Measurements from ENCODE around the gene PARP12. TPM values are rescaled to one million over a fixed set of nuclear protein-coding genes. Genes with fewer than 3 reads are reported as not detected.
"Not testable (repeated sequence)": the region's sequence is repeated elsewhere in the genome, so short reads cannot be mapped to it uniquely, and the experiment has no call there.

Gene PARP12, protein sequence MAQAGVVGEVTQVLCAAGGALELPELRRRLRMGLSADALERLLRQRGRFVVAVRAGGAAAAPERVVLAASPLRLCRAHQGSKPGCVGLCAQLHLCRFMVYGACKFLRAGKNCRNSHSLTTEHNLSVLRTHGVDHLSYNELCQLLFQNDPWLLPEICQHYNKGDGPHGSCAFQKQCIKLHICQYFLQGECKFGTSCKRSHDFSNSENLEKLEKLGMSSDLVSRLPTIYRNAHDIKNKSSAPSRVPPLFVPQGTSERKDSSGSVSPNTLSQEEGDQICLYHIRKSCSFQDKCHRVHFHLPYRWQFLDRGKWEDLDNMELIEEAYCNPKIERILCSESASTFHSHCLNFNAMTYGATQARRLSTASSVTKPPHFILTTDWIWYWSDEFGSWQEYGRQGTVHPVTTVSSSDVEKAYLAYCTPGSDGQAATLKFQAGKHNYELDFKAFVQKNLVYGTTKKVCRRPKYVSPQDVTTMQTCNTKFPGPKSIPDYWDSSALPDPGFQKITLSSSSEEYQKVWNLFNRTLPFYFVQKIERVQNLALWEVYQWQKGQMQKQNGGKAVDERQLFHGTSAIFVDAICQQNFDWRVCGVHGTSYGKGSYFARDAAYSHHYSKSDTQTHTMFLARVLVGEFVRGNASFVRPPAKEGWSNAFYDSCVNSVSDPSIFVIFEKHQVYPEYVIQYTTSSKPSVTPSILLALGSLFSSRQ
- total RNA-seq = 100 to 1,000 TPM; 104 to 215 TPM

GRCh38 chr7:140062528-140063299 lies at the start of gene PARP12:
PARP12 (minus strand) TSS chr7:140062951; CDS start chr7:140062847, 104 bp downstream.
- CTCF ChIA-PET = interaction anchor here (1.1 to 1.3 kb wide), 2 partner anchors 8 to 242 kb away, joined by 3 to 4 read pairs; no protein-coding TSS in a partner anchor
- H3K4me3 Mint-ChIP-seq = peak within 1 kb of the TSS; percentile 87
- peaks cover 16% of the 10 kb centered on the region for H3K9me3 Mint-ChIP-seq (ENCODE audit: low read depth)
- DNase-seq = peak; percentile 95
- H3K27ac Mint-ChIP-seq = peak within 1 kb of the TSS; percentile 94
- H3K4me1 Mint-ChIP-seq = peaks cover 41% of the 10 kb centered on the region
- no peaks in the 10 kb centered on the region for H3K27me3 Mint-ChIP-seq
- peaks cover 56% of the 10 kb centered on the region for H3K36me3 Mint-ChIP-seq
- peak; percentile 92 for ATAC-seq

DNA sequence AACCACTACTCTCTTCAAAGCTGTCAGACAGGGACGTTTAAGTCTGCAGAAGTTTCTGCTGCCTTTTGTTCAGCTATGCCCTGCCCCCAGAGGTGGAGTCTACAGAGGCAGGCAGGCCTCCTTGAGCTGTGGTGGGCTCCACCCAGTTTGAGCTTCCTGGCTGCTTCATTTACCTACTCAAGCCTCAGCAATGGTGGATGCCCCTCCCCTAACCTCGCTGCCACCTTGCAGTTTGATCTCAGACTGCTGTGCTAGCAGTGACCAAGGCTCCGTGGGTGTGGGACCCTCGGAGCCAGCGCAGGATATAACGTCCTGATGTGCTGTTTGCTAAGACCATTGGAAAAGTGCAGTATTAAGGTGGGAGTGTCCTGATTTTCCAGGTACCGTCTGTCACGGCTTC lies 46.0 kb upstream of the PARP12 start:
- H3K27ac Mint-ChIP-seq; H3K4me1 Mint-ChIP-seq; H3K27me3 Mint-ChIP-seq; DNase-seq; H3K4me3 Mint-ChIP-seq; ATAC-seq; H3K9me3 Mint-ChIP-seq (ENCODE audit: low read depth): not testable (repeated sequence)
- peaks cover 46% of the 10 kb centered on the region for H3K36me3 Mint-ChIP-seq
- CTCF ChIA-PET = interaction anchor here (0.7 kb wide), 1 partner anchor 184 kb away, joined by 3 read pairs; no protein-coding TSS in a partner anchor

DNA sequence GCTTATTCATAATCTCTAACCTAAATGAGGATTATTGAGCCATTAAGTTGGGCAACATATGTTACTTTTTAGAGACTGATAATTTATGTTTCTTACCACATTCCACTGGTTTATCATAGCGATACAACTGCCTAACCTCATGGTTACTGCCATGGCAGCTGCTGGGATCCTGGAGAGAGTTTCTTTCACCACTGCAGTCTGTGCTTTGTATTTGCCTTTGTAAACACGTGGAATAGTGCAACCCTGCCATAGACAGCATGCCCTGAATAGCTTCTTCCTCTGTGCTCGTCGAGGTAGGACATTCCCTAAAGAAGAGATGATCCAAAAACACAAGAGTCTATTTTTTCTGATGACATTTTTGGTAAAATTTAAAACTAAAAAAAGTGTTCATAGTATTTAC lies 33.7 kb upstream of the PARP12 start:
- H3K36me3 Mint-ChIP-seq = peaks cover 67% of the 10 kb centered on the region
- ATAC-seq (no peak), DNase-seq (no peak)
- no peaks in the 10 kb centered on the region for H3K9me3 Mint-ChIP-seq (ENCODE audit: low read depth)
- H3K27me3 Mint-ChIP-seq = no peaks in the 10 kb centered on the region
- no peaks in the 10 kb centered on the region for H3K4me1 Mint-ChIP-seq
- no peak overlapping the region for H3K27ac Mint-ChIP-seq
- CTCF ChIA-PET = interaction anchor here (1.0 to 1.2 kb wide), 2 partner anchors 16 to 27 kb away, joined by 3 read pairs; no protein-coding TSS in a partner anchor
- H3K4me3 Mint-ChIP-seq = no peak overlapping the region

- DNase-seq (no peak), ATAC-seq (no peak)
- no peaks in the 10 kb centered on the region for H3K9me3 Mint-ChIP-seq (ENCODE audit: low read depth)
- H3K4me1 Mint-ChIP-seq = no peaks in the 10 kb centered on the region
- peaks cover 63% of the 10 kb centered on the region for H3K36me3 Mint-ChIP-seq
- H3K27me3 Mint-ChIP-seq = no peaks in the 10 kb centered on the region
- H3K27ac Mint-ChIP-seq = peak overlapping the region; percentile 15
- H3K4me3 Mint-ChIP-seq = no peak overlapping the region
- CTCF ChIA-PET = no interaction called here
These were observed 30.6 kb upstream of the PARP12 start for GRCh38 chr7:140093375-140093774.

DNA sequence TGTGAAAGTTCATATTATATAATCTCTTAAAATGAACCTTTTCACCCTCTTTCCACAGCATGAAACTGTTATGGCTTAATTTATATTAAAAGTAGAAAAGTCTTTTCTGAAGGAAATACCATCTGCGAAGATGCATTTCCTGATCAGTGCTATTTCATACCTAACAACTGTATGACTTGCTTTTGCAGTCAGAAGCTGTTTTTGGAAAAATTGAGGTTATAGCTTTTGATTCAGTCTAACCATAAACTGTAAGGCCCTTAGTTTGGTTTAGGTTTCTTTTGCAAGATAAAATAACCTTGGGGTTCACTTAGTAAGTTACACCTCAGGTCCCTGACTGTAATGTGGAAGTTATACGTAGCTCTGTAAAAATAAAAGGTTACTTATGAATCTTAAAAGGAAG lies 22.7 kb upstream of the PARP12 start:
- no peaks in the 10 kb centered on the region for H3K27me3 Mint-ChIP-seq
- no peak for DNase-seq
- H3K27ac Mint-ChIP-seq = no peak overlapping the region
- no peak overlapping the region for H3K4me3 Mint-ChIP-seq
- H3K9me3 Mint-ChIP-seq (ENCODE audit: low read depth) = no peaks in the 10 kb centered on the region
- ATAC-seq = no peak
- H3K4me1 Mint-ChIP-seq = peaks cover 29% of the 10 kb centered on the region
- CTCF ChIA-PET = no interaction called here
- H3K36me3 Mint-ChIP-seq = peaks cover 6% of the 10 kb centered on the region

- Mint-ChIP-seq H3K36me3 (peaks cover 4% of the 10 kb centered on the region), H3K27ac (peak overlapping the region; percentile 55), H3K27me3 (peaks cover 4% of the 10 kb centered on the region), H3K4me3 (peak overlapping the region; percentile 21), H3K4me1 (peaks cover 29% of the 10 kb centered on the region), H3K9me3 (ENCODE audit: low read depth) (no peaks in the 10 kb centered on the region)
- CTCF ChIA-PET = no interaction called here
- DNase-seq (peak; percentile 89), ATAC-seq (peak; percentile 96)
These were observed 22.2 kb upstream of the PARP12 start for GRCh38 chr7:140084972-140085371.

- DNase-seq = no peak
- Mint-ChIP-seq H3K27me3 (peaks cover 4% of the 10 kb centered on the region), H3K27ac (no peak overlapping the region), H3K4me3 (no peak overlapping the region), H3K4me1 (peaks cover 29% of the 10 kb centered on the region), H3K9me3 (ENCODE audit: low read depth) (no peaks in the 10 kb centered on the region), H3K36me3 (peaks cover 4% of the 10 kb centered on the region)
- CTCF ChIA-PET = interaction anchor here (0.9 kb wide), 1 partner anchor 220 kb away, joined by 4 read pairs; no protein-coding TSS in a partner anchor
- no peak for ATAC-seq
These were observed 21.4 kb upstream of the PARP12 start for GRCh38 chr7:140084142-140084655.

DNA sequence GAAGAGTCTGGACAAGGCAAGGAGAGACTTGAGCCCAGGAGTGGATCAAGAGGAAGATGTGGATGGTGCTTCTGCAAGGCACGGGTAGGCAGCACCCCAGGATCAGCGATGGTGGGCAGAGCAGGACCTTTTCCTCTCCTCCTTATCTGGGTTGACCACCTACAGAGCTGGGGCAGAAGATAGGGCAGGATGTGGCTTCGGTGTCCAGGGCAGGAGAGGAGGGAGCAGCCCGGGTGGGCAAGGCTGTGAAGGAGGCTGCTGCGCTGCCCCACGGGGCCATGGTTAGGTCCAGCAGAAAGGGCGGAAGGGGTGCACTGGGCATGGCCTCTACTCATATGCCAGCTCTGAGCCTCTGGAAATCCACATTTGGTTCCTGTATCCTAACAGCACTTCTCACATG lies 20.0 kb upstream of the PARP12 start:
- CTCF ChIA-PET = no interaction called here
- no peak for DNase-seq
- Mint-ChIP-seq H3K9me3 (ENCODE audit: low read depth) (no peaks in the 10 kb centered on the region), H3K27ac (no peak overlapping the region), H3K36me3 (peaks cover 2% of the 10 kb centered on the region), H3K4me1 (peaks cover 30% of the 10 kb centered on the region), H3K4me3 (no peak overlapping the region), H3K27me3 (peaks cover 4% of the 10 kb centered on the region)
- ATAC-seq = no peak

DNA sequence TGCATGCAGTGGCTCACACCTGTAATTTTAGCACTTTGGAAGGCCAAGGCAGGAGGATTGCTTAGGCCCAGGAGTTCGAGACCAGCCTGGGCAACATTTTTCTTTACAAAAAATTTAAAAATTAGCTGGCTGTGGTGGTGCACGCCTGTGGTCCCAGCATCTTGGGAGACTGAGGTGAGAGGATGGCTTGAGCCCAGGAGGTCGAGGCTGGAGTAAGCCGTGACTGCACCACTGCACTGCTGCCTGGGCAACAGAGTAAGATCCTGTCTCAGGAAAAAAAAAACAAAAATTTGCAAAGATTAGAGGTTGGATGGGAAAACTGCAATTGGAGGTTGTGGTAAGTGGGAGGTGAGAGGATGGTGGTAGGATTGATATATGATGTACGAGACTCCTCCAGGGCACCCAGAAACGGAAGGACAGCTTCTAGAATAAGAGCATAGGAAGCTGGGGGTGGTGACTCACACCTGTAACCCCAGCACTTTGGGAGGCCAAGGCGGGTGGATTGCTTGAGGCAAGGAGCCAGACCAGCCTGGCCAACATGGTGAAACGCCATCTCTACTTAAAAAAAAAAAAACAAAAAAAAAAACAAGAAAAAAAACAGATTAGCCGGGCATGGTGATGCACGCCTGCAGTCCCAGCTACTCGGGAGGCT lies 19.1 kb upstream of the PARP12 start:
- peaks cover 4% of the 10 kb centered on the region for H3K27me3 Mint-ChIP-seq
- H3K36me3 Mint-ChIP-seq = peaks cover 2% of the 10 kb centered on the region
- no peak overlapping the region for H3K4me3 Mint-ChIP-seq
- peaks cover 29% of the 10 kb centered on the region for H3K4me1 Mint-ChIP-seq
- H3K9me3 Mint-ChIP-seq (ENCODE audit: low read depth) = no peaks in the 10 kb centered on the region
- H3K27ac Mint-ChIP-seq = no peak overlapping the region
- DNase-seq (no peak), ATAC-seq (no peak)
- CTCF ChIA-PET = no interaction called here

- DNase-seq (no peak), ATAC-seq (no peak)
- H3K4me1 Mint-ChIP-seq = peaks cover 27% of the 10 kb centered on the region
- CTCF ChIA-PET = no interaction called here
- peaks cover 2% of the 10 kb centered on the region for H3K36me3 Mint-ChIP-seq
- H3K27ac Mint-ChIP-seq = no peak overlapping the region
- no peak overlapping the region for H3K4me3 Mint-ChIP-seq
- H3K9me3 Mint-ChIP-seq (ENCODE audit: low read depth) = no peaks in the 10 kb centered on the region
- H3K27me3 Mint-ChIP-seq = peaks cover 4% of the 10 kb centered on the region
These were observed 18.2 kb upstream of the PARP12 start for GRCh38 chr7:140080919-140081318.

DNA sequence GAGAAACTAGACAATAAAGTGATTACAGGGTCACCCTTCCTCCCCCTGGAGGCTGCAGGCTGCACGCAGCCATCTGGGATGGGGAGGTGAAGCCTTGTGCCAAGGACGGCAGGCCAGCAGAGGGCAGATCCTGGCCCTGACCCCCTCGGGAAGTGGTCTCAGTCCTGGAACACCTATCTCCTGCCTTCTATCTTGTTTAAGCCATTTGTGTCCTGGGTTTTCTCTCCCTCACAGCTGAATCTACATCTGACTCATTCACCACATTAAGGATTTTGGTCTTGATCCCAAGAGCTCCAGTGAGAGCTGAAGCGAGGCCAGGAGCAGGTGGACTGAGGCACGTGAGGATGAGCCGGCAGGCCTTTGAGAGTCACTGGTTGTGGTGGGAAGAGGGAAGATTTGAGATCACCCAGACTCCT lies 16.4 kb upstream of the PARP12 start:
- CTCF ChIA-PET = no interaction called here
- Mint-ChIP-seq H3K36me3 (peaks cover 2% of the 10 kb centered on the region), H3K4me1 (peaks cover 14% of the 10 kb centered on the region), H3K27ac (no peak overlapping the region), H3K27me3 (peaks cover 7% of the 10 kb centered on the region), H3K4me3 (no peak overlapping the region), H3K9me3 (ENCODE audit: low read depth) (no peaks in the 10 kb centered on the region)
- ATAC-seq = no peak
- no peak for DNase-seq

DNA sequence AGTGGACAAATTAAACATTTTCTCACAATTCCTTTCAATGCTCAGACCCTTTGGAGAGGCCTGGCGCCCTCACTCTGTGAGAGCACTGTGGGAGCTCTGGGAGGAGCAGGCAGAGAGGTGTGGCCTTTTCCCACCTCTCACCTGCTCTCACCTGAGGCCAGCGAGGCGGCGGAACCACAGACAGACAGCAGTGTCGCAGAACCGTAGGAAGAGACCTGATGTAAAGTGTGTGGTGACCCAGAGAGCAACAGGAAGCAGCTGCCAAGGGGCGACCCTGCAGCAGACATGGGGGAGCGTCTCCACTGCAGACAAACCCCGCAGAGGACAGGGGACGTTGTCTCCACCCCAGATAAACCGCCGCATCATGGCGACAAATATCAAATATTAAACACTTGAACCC lies 15.6 kb upstream of the PARP12 start:
- CTCF ChIA-PET = no interaction called here
- DNase-seq = no peak
- Mint-ChIP-seq H3K4me3 (no peak overlapping the region), H3K27ac (no peak overlapping the region), H3K4me1 (peaks cover 7% of the 10 kb centered on the region), H3K27me3 (peaks cover 10% of the 10 kb centered on the region), H3K9me3 (ENCODE audit: low read depth) (no peaks in the 10 kb centered on the region), H3K36me3 (peaks cover 2% of the 10 kb centered on the region)
- ATAC-seq = no peak

DNA sequence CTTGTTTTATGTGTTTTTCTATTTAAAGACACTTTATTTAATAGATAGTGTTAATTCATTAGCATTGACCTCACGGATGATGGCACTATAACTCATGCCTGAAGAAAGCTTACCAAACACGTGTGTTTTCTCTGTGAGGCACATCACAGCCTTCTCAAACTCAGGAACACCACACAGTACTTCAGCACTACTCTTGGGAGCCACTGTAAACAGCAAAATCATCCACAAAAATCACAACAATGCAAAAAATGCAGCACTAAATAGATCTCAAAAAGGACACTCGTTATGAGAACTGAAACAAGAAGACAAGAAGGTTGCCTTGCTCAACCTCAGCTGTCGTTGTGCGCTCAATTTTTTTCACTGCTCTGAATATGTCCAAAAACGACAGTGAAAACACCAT lies 12.0 kb upstream of the PARP12 start:
- CTCF ChIA-PET = no interaction called here
- ATAC-seq (no peak), DNase-seq (no peak)
- H3K9me3 Mint-ChIP-seq (ENCODE audit: low read depth) = peaks cover 2% of the 10 kb centered on the region
- H3K4me1 Mint-ChIP-seq = peaks cover 2% of the 10 kb centered on the region
- H3K36me3 Mint-ChIP-seq = peaks cover 2% of the 10 kb centered on the region
- H3K27me3 Mint-ChIP-seq = peaks cover 11% of the 10 kb centered on the region
- no peak overlapping the region for H3K4me3 Mint-ChIP-seq
- no peak overlapping the region for H3K27ac Mint-ChIP-seq
